ENCODE measurements around the gene CPLANE1. TPM values are rescaled to one million over a fixed set of nuclear protein-coding genes. Genes with fewer than 3 reads are reported as not detected.
"Not testable (repeated sequence)": the region's sequence is repeated elsewhere in the genome, so short reads cannot be mapped to it uniquely, and the experiment has no call there.

CPLANE1 gene
- total RNA-seq, 1 experiment from 2014 or later, result 16.7 TPM

DNA sequence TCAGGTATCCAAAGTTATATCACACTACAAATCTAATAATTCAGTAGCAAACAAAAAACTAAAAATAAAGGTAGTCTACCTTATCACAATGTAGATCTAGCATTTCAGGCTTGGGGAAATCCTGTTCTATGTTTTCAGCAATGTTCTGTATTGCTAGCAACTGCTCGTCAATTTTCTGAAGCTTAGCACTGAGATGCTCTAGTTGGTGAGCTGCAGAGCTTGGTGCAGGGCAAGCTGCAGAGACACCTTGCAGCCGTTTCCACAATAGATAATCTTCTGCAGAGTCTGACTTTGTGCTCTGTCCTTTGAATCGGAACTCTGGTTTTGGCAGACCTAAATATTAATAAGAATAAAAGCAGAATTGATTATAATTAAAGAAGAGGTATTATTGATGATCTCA lies 95.5 kb downstream of the CPLANE1 start:
- in situ Hi-C loops (cut with HindIII; ENCODE audit: low pct_unique_long_range_greater_than_20kb, low sequenced_read_pairs), result no loop called here
- DNase-seq (ENCODE audit: low read depth), result no peak

DNA sequence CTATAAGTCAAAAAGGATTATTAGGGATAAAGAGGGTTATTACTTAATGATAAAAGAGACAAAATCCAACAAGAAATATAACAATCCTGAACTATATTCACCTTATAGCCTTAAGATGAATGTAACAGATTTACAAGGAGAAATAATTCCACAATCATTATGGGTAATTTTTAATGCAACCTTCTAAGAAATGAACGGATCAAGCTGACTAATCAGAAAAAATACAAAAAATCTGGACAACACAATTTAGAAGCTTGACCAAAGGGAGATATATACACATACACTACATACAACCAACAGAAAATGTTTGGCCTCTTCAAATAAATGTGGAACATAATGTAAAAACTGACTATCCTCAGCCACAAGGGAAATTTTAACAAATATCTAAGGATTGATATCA lies 102.3 kb downstream of the CPLANE1 start:
- no peak for DNase-seq (ENCODE audit: low read depth)
- in situ Hi-C loops (cut with HindIII; ENCODE audit: low pct_unique_long_range_greater_than_20kb, low sequenced_read_pairs), result no loop called here

DNA sequence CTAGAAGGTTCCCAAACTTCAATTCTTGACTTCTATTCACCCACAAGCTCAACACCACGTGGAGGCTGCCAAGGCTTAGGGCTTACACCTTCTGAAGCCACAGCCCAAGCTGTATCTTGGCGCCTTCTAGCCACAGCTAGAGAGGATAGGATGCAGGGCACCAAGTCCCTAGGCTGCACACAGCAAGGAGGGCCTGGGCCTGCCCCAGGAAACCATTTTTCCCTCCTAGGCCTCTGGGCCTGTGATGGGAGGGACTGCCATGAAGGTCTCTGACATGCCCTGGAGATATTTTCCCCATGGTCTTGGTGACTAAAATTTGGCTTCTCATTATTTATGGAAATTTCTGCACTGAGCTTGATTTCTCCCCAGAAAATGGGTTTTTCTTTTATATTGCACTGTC lies 112.5 kb downstream of the CPLANE1 start:
- in situ Hi-C loops (cut with HindIII; ENCODE audit: low pct_unique_long_range_greater_than_20kb, low sequenced_read_pairs), result no loop called here
- DNase-seq (ENCODE audit: low read depth), result no peak

DNA sequence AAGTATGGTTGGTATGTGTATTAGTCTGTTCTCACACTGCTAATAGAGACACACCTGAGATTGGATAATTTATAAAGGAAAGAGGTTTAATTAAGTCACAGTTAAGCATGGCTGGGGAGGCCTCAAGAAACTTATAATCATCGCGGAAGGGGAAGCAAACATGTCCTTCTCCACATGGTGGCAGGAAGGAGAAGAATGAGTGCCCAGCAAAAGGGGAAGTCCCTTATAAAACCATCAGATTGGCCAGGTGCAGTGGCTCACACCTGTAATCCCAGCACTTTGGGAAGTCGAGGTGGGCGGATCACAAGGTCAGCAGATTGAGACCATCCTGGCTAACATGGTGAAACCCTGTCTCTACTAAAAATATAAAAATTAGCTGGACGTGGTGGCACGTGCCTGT lies 113.9 kb downstream of the CPLANE1 start:
- DNase-seq (ENCODE audit: low read depth); in situ Hi-C loops (cut with HindIII; ENCODE audit: low pct_unique_long_range_greater_than_20kb, low sequenced_read_pairs): not testable (repeated sequence)

DNA sequence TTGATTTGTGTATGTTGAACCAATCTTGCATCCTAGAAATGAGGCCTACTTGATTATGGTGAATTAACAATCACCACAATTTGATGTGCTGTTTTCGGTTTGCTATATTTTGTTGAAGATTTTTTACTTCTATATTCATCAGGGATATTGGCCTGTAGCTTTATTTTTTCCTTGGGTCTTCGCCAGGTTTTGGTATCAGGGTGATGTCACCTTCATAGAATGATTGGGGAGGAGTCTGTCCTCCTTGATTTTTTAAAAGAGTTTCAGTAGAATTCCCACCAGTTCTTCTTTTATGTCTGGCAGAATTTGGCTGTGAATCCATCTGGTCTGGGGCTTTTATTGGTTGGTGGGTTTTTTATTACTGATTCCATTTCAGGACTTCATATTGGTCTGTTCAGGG lies 115.2 kb downstream of the CPLANE1 start:
- in situ Hi-C loops (cut with HindIII; ENCODE audit: low pct_unique_long_range_greater_than_20kb, low sequenced_read_pairs), result no loop called here
- no peak for DNase-seq (ENCODE audit: low read depth)

DNA sequence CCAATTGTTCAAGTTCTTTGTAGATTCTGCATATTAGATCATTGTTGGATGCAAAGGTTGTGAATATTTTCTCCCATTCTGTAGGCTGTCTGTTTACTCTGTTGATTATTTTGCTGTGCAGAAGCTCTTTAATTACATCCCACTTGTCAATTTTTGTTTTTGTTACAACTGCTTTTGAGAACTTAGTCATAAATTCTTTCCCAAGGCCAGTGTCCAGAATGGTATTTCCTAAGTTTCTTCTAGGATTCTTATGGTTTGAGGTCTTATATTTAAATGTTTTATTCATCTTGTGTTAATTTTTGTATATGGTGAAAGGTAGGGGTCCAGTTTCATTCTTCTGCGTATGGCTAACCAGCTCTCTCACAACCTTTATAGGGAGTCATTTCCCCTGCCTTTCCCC lies 116.5 kb downstream of the CPLANE1 start:
- no peak for DNase-seq (ENCODE audit: low read depth)
- in situ Hi-C loops (cut with HindIII; ENCODE audit: low pct_unique_long_range_greater_than_20kb, low sequenced_read_pairs), result no loop called here

DNA sequence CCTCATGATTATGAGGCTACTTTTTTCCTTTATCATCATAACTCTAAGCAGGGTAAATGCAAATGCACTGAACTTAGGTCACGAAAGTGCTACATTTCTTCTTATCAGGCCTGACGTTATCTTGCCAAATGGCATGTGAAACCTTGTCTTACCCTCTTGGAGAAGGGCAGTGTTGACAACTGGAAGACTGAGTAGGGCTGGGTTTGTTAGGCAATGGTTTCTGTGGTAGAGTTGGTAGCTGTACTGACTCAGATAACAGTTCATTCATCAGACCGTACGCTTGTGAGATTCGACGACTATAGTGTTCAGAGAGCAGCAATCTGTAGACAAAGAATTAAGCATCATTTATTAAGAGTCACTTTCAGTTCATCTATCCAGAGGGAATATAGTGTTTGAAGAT lies 127.7 kb downstream of the CPLANE1 start:
- in situ Hi-C loops (cut with HindIII; ENCODE audit: low pct_unique_long_range_greater_than_20kb, low sequenced_read_pairs), result no loop called here
- no peak for DNase-seq (ENCODE audit: low read depth)

DNA sequence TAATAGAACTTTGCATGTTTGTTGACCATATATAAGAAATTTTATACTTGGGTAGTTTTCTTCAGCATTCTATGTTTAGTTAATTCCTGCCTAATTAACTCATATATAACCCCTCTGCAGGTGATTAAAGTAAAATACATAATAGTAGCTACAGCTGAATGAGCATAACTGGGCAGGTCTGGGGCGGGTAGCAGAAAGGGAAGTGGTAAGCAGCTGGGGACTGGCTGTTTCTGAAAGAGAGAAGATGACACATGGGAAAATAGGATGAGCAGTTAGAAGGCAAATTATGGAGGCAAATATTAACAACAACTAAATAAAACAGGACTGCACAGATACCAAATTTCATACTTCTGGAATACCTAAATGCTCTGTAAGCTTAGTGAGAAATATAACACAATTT lies 128.1 kb downstream of the CPLANE1 start:
- no peak for DNase-seq (ENCODE audit: low read depth)
- in situ Hi-C loops (cut with HindIII; ENCODE audit: low pct_unique_long_range_greater_than_20kb, low sequenced_read_pairs), result no loop called here

DNA sequence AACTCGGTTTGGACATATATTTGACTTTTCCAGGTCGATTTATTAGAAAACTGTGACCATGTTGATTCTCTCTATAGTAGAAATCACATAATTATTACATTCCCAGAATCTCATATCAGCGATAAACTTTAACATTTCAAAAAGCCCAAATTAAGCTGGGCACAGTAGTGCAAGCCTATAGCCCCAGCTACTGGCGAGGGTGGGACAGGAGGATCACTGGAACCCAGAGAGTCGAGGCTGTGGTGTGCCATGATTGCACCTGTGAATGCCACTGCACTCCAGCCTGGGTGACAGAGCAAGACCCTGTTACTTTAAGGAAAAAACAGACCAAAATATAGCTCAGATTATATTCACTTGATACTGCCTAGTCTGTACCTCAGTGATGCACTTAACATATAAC lies 128.9 kb downstream of the CPLANE1 start:
- no peak for DNase-seq (ENCODE audit: low read depth)
- in situ Hi-C loops (cut with HindIII; ENCODE audit: low pct_unique_long_range_greater_than_20kb, low sequenced_read_pairs), result no loop called here

DNA sequence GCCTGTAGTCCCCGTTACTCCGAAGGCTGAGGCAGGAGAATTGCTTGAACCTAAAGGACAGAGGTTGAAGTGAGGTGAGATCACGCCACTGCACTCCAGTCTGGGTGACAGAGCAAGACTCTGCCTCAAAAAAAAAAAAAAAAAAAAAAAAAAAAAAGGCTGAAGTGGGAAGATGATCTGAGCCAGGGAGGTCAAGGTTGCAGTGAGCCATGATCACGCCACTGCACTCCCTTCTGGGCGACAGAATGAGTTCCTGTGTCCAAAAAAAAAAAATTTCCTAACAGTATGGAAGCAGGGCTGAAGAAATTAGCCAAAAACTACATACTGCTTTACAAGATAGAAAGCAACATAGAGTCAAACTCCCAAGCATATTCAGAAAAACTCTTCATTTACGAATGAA lies 132.8 kb downstream of the CPLANE1 start:
- DNase-seq (ENCODE audit: low read depth), result no peak
- in situ Hi-C loops (cut with HindIII; ENCODE audit: low pct_unique_long_range_greater_than_20kb, low sequenced_read_pairs), result no loop called here

DNA sequence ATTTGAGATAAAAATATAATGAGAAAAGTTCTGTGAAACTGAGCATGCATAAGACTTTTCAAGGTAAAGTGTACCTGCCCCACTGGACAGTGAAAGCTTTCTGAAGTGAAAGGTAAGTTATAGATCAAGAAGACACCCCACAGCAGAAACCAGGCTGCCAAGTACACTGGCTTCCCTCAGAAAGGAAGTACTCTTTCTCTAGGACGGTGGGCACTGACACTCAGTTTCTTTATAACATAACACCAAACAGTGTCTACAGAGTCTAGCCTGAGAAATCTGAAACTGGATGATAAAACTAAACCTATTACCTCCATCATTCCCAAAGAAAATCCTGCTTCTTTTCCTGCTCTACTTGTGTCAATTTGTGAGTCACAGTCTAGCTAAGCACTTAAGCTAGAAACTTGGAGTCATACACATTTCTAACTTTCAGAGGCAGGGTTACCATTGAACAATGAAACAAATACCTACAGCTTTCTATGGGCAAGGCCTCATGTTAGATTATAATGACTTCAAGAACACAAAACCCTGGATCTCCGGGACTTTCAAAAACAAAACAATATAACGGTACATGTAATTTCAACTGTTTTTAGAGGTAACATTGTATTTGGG lies 136.7 kb downstream of the CPLANE1 start:
- in situ Hi-C loops (cut with HindIII; ENCODE audit: low pct_unique_long_range_greater_than_20kb, low sequenced_read_pairs), result no loop called here
- no peak for DNase-seq (ENCODE audit: low read depth)

DNA sequence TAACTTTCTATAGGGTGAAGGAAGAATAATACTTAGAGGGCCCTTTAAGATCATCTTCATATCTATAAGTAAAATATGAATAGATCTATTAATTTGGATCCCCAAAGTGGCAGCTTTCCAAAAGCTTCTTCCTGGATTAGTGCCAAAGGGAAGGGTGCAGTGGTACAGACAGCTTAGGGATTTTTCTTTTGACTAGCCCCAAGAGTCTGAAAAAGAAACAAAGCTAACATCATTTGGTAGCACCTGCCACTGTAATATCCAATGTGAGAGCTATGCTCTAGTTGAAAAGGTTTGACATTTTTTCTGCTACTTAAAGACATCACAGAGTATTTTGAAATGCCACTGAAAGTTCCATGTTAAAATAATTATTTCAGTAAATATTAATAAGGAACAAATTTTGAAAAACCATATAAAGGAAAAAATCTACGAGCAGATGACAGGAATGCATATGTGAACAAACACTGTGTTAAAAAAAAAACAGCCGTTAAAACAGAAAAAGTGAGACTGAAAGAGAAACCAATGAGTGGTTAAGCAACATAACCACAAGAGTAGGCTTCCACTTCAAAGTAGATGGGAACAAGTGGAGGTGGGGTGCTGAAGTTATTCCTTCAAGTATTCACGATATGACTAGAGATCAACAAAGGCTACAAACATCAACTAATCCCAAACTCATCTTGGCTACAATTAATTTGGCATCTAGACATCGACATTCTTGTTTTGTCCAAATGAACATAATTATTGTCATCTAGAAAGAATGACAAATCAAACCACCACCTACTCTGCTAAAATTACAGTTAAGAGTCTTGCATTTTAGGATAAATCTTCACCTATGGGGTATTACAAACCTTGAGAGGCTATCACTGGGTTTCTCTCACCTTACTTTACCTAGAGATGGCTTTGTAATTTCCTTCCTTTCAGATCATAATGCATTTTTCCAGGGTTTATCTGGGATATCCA lies 137.5 kb downstream of the CPLANE1 start:
- in situ Hi-C loops (cut with HindIII; ENCODE audit: low pct_unique_long_range_greater_than_20kb, low sequenced_read_pairs), result no loop called here
- DNase-seq (ENCODE audit: low read depth), result no peak

DNA sequence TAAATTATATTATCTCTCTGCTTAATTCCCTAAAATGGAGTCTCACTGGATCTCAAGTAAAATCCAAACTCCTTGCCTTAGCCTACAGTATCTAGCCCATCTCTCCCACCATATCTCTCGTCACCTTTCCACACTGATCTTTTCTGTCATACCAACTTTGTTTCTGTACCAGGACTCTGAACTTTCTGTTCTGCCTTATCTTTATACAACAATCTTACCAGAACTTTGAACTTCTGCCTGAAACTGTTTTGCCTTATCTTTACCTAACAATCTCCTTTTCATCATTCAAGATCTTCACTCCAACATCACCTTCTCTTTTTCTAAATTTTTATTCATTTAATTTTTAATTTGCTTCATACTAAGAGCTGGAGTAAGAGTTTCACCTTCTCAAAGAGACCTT lies 139.0 kb downstream of the CPLANE1 start:
- in situ Hi-C loops (cut with HindIII; ENCODE audit: low pct_unique_long_range_greater_than_20kb, low sequenced_read_pairs), result no loop called here
- no peak for DNase-seq (ENCODE audit: low read depth)

DNA sequence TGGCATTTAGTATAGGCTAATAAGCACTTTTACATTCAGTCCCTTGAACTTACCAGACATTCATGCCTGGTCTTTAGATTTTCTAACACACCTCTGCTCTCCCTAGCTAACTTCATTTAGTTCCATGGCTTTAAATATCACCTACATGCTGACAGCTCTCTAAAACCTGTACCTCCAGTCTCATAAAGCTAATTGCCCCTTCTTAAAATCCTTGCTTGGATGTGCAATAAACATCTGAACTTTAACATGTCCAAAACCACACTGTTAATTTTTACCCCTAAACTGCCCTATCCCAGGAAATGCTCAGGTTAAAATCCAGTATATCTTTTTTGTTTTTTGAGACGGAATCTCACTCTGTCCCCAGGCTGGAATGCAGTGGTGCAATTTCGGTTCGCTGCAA lies 139.8 kb downstream of the CPLANE1 start:
- in situ Hi-C loops (cut with HindIII; ENCODE audit: low pct_unique_long_range_greater_than_20kb, low sequenced_read_pairs), result no loop called here

DNA sequence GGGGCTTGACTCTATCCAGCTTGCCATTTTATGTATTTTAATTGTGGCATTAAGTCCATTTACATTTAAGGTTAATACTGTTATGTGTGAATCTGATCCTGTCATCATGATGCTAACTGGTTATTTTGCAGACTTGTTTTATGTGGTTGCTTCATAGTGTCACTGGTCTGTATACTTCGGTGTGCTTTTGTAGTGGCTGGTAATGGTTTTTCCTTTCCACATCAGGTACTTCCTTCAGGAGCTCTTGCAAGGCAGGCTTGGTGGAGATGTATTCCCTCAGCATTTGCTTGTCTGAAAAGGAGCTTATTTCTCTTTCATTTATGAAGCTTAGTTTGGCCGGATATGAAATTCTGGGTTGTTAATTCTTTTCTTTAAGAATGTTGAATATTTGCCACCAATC lies 145.9 kb downstream of the CPLANE1 start:
- no peak for DNase-seq (ENCODE audit: low read depth)
- in situ Hi-C loops (cut with HindIII; ENCODE audit: low pct_unique_long_range_greater_than_20kb, low sequenced_read_pairs), result no loop called here

More for the DNA sequence above, 139.8 kb downstream of the CPLANE1 start:
- DNase-seq (ENCODE audit: low read depth), result no peak

DNA sequence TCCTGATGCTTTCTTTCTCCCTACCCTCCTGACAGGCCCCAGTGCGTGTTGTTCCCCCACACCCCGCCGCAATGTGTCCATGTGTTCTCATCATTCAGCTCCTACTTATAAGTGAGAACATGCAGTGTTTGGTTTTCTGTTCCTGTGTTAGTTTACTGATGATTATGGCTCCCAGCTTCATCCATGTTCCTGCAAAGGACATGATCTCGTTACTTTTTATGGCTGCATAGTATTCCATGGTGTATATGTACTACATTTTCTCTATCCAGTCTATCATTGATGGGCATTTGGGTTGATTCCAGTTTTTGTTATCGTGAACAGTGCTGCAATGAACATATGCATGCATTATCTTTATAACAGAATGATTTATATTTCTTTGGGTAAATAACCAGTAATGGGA lies 149.9 kb downstream of the CPLANE1 start:
- DNase-seq (ENCODE audit: low read depth); in situ Hi-C loops (cut with HindIII; ENCODE audit: low pct_unique_long_range_greater_than_20kb, low sequenced_read_pairs): not testable (repeated sequence)

DNA sequence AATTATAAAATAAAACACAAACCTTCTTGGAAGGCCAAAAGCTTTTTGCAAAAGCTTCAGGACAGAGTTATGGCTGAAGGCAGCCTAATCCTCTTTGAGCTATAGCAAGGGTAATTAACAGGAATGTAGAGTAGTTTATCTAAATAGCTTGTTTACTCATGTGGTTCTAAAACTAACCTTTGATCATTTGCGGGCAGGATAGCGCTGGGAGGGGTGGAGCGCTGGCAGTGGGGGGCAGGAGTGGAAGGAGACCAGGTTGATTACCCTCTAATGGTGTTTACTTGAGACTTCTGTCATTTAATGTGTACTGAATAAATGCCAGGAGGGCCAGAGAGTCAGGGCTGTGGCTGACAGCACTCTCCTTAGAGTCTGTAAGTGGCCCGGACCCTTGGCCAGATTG lies 155.4 kb downstream of the CPLANE1 start:
- DNase-seq (ENCODE audit: low read depth); in situ Hi-C loops (cut with HindIII; ENCODE audit: low pct_unique_long_range_greater_than_20kb, low sequenced_read_pairs): not testable (repeated sequence)

DNA sequence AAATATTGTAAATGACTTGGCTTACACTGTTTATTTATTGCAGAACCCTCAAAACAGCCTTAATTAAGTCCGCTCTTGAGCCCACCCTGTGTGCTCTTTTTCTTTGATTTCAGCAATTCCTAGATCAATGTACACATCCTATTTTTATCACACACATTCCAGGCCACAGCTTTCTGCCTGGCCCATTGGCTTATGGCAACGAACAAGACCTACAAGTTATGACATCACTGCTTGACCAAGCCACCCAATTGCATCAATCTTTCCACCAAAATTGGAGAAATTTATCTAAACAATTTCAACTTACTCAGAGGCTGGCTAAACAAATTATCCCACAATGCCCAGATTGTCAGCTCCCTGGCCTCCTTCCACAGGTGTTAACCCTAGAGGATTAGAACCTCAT lies 158.4 kb downstream of the CPLANE1 start:
- DNase-seq (ENCODE audit: low read depth), result no peak
- in situ Hi-C loops (cut with HindIII; ENCODE audit: low pct_unique_long_range_greater_than_20kb, low sequenced_read_pairs), result no loop called here

DNA sequence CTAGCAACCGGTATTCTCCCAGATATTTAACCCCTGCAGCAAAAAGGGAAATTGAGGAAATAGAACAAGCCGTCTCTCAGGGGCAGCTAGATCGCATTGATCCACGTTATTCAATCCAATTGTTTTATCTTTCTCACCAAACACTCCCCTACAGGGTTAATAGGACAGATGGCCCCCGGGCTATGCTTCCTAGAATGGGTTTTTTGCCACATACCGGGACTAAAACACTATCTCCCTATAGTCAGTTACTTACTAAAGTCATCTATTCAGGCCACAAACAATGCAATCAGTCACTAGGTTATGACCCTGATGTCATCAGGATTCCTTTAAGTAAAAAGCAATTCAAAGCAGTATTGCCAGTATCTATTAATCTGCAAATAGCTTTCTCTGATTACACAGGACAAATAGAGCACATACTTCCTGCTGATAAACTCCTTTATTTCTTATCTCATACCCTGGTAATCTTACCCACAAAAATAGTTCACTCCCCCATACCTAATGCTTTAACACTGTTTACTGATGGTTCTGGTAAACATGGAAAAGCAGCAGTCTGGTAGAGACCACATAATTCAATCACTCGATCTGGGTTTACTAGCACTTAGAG lies 159.0 kb downstream of the CPLANE1 start:
- no peak for DNase-seq (ENCODE audit: low read depth)
- in situ Hi-C loops (cut with HindIII; ENCODE audit: low pct_unique_long_range_greater_than_20kb, low sequenced_read_pairs), result no loop called here

Data from Caki2 (cell line).